HUES6 (cell line): ENCODE results near the gene CCSER1.
"Not testable (repeated sequence)": the region's sequence is repeated elsewhere in the genome, so short reads cannot be mapped to it uniquely, and the experiment has no call there.

Source experiments
- H3K27ac ChIP-seq: 2 replicates; pipeline ENCODE4 v1.7.0; 2013; ENCODE audit warnings: low read depth, mild to moderate bottlenecking, low read length, inconsistent platforms
- H3K27me3 ChIP-seq: 2 replicates; pipeline ENCODE4 v1.6.1; 2013; ENCODE audit warnings: low read length; ENCODE audit not compliant: control insufficient read depth, insufficient read depth
- H3K36me3 ChIP-seq: 2 replicates; pipeline ENCODE4 v1.6.1; 2013; ENCODE audit warnings: low read length; ENCODE audit not compliant: control insufficient read depth, insufficient read depth
- H3K4me1 ChIP-seq: 2 replicates; pipeline ENCODE4 v1.6.1; 2013; ENCODE audit warnings: low read length; ENCODE audit not compliant: control insufficient read depth, insufficient read depth
- H3K4me3 ChIP-seq: 2 replicates; pipeline ENCODE4 v1.5.1; 2013; ENCODE audit warnings: low read depth, low read length
- H3K9ac ChIP-seq: one replicate; pipeline ENCODE4 v1.6.1; 2013; ENCODE audit warnings: mild to moderate bottlenecking, low read length
- H3K9me3 ChIP-seq: 2 replicates; pipeline ENCODE4 v1.6.1; 2013; ENCODE audit warnings: low read depth, low read length; ENCODE audit not compliant: control insufficient read depth, insufficient read depth

The CCSER1 gene

DNA sequence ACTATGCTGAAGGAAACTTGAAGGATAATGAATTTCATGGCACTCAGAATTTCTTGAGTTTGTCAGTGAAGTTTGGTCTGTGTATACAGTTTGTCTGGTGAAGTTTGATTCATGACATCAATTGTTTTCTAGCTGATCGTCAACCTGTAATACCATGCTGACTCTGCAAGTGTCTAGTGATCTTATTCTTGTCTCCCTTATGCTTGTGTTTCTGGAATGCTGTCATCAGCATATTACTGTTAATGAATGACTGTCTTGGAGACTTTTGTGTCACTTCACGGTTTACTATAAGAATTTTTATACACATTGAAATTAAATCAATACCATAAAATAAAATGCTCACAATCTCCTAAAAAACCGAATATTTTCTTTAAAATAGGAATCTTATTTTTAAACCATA lies 779.0 kb downstream of the CCSER1 start:
- no peaks in the 10 kb centered on the region for H3K36me3 ChIP-seq
- H3K4me1 ChIP-seq, result peaks cover 11% of the 10 kb centered on the region; the same call in 1 of the 2 replicates
- H3K27me3 ChIP-seq, result no peaks in the 10 kb centered on the region
- H3K9me3 ChIP-seq, result peaks cover 5% of the 10 kb centered on the region; the same call in 1 of the 2 replicates
- H3K4me3 ChIP-seq, result no peak overlapping the region
- H3K27ac ChIP-seq, result no peak overlapping the region
- no peak overlapping the region for H3K9ac ChIP-seq

DNA sequence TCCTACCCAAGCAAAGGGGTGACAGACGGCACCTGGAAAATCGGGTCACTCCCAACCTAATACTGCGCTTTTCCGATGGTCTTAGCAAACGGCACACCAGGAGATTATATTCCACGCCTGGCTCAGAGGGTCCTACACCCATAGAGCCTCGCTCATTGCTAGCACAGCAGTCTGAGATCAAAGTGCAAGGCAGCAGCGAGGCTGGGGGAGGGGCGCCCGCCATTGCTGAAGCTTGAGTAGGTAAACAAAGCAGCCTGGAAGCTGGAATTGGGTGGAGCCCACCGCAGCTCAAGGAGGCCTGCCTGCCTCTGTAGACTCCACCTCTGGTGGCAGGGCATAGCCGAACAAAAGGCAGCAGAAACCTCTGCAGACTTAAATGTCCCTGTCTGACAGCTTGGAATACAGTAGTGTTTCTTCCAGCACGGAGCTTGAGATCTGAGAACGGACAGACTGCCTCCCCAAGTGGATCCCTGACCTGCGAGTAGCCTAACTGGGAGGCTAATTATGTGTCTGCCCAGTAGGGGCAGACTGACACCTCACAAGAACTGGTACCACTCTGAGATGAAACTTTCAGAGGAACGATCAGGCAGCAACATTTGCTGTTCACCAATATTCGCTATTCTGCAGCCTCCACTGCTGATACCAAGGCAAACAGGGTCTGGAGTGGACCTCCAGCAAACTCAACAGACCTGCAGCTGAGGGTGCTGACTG lies 784.7 kb downstream of the CCSER1 start:
- H3K4me3 ChIP-seq, H3K9ac ChIP-seq, H3K4me1 ChIP-seq, H3K27ac ChIP-seq, H3K27me3 ChIP-seq, H3K36me3 ChIP-seq: not testable (repeated sequence)
- H3K9me3 ChIP-seq, result peaks cover 11% of the 10 kb centered on the region

DNA sequence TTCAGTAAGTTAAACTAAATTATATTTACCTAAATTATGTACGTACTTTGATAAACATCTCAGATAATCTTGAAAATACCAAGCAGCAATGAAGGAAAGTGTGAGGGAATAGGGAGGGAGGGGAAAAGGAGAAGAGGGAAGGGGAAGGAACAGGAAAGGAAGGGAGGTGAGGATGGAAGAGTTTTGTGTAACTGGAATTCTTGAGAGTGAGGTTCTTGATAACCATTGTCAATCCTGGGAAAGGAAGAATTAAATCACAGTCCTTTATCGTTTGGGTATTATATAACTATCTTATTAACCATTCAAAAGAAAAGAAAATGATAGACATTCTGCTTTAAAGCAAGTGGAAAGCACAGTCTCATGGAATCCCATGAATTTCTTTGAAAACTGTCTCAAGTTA lies 795.0 kb downstream of the CCSER1 start:
- Histone ChIP-seq H3K9ac (no peak overlapping the region), H3K4me1 (no peaks in the 10 kb centered on the region), H3K27me3 (no peaks in the 10 kb centered on the region), H3K4me3 (no peak overlapping the region), H3K36me3 (no peaks in the 10 kb centered on the region), H3K9me3 (no peaks in the 10 kb centered on the region), H3K27ac (no peak overlapping the region)

DNA sequence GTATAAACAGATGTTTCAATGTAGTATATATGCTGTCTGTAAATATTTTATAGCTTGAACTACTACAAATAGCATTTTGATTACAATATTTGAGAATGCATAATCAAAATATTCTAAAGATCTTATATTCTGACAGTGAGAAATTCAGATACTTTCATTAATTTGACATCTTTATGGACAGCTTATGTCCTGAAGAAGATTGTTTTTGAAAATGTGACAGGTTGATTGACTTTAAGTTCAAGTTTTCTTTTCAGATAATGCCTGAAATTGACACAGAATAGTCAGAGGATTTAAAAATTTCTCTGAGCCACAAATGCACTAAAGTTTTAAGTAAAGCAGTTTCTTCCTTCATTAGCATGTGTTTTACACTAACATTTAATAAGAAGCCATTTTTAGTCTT lies 799.8 kb downstream of the CCSER1 start:
- Histone ChIP-seq H3K9me3 (no peaks in the 10 kb centered on the region), H3K27ac (no peak overlapping the region), H3K36me3 (no peaks in the 10 kb centered on the region), H3K4me1 (no peaks in the 10 kb centered on the region), H3K4me3 (no peak overlapping the region), H3K9ac (no peak overlapping the region), H3K27me3 (no peaks in the 10 kb centered on the region)

DNA sequence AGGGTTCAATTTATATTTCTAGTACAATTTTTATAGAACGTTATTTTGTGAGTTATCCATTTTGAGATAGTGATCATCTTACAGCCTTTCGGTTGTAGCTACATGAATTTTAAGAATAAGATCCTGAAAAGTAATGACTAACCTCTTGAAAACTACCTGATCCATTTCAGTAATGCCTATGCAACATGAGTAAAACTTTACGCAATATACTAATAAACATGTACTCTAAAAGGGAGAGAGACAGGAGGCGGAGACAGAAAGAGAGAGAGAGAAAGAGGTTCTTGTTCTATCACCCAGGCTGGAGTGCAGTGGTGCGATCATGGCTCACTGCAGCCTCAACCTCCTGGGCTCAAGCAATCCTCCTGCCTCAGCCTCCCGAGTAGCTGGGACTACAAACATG lies 816.1 kb downstream of the CCSER1 start:
- no peaks in the 10 kb centered on the region for H3K4me1 ChIP-seq
- H3K27ac ChIP-seq, result no peak overlapping the region
- no peaks in the 10 kb centered on the region for H3K9me3 ChIP-seq
- H3K4me3 ChIP-seq, result no peak overlapping the region
- H3K9ac ChIP-seq, result no peak overlapping the region
- H3K27me3 ChIP-seq, result no peaks in the 10 kb centered on the region
- H3K36me3 ChIP-seq, result no peaks in the 10 kb centered on the region

DNA sequence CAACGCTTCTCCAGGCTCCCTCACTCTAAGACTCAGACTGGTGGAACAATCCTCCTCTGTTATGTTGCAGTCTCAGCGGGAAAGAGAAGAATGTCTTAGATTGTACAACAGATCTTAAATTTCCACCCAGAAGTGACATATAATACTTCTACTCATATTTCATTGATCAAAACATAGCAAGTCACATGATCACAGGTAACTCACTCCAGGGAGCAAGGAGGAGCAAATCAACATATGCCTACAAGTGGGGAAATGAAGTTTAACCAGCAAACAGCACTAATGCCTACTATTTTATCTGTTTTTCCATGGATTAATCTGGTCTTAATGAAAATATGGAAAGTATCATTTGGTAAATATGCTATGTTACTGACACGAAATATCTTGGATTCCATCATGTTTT lies 819.8 kb downstream of the CCSER1 start:
- Histone ChIP-seq H3K9me3 (no peaks in the 10 kb centered on the region), H3K4me1 (peaks cover 10% of the 10 kb centered on the region; the same call in 1 of the 2 replicates), H3K36me3 (no peaks in the 10 kb centered on the region), H3K27me3 (no peaks in the 10 kb centered on the region), H3K4me3 (no peak overlapping the region), H3K27ac (no peak overlapping the region), H3K9ac (no peak overlapping the region)

DNA sequence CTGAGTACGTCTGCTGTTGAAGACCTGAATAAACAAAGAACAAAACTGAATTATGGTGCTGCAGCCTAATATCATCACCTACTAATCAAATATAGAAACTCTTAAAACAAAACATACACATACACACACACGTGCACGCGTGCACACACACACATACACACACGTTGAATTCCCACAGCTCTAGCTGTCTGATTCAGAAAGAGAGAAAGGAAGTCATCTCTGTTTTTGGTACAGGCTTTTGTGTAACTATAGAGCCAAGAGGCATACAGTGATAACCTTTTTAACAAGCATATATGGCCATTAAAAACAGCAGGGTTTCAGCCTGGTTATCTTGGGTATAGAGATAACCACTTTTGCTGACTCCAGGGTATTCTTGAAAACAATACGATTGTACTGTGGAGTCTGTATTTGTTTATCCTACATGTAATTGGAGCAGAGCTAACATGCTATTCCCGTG lies 823.2 kb downstream of the CCSER1 start:
- peaks cover 10% of the 10 kb centered on the region; the same call in 1 of the 2 replicates for H3K4me1 ChIP-seq
- no peak overlapping the region for H3K9ac ChIP-seq
- H3K4me3 ChIP-seq, result no peak overlapping the region
- no peaks in the 10 kb centered on the region for H3K36me3 ChIP-seq
- H3K27ac ChIP-seq, result no peak overlapping the region
- H3K27me3 ChIP-seq, result no peaks in the 10 kb centered on the region
- H3K9me3 ChIP-seq, result no peaks in the 10 kb centered on the region

DNA sequence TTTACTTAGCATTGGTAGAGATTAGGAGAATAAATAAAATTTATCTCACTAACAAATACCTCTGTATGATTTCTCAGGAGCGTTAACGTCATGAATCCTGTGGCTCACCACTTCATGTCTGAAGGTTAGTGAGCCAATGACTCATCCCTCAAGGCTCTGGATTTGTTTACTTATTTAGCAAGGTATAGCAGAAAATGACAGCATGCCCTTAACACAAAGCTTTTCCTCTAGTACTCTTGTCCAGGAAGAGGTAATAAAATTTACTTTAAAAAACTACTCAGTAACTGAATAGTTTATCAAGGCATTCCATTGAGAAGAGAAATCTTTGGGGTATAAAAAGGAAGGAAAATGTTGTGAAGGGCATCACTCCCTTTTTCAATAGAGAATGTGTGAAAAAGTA lies 823.8 kb downstream of the CCSER1 start:
- Histone ChIP-seq H3K4me3 (no peak overlapping the region), H3K27me3 (no peaks in the 10 kb centered on the region), H3K4me1 (peaks cover 10% of the 10 kb centered on the region; the same call in 1 of the 2 replicates), H3K27ac (no peak overlapping the region; the same call in 1 of the 2 replicates), H3K9me3 (no peaks in the 10 kb centered on the region), H3K36me3 (no peaks in the 10 kb centered on the region), H3K9ac (no peak overlapping the region)

DNA sequence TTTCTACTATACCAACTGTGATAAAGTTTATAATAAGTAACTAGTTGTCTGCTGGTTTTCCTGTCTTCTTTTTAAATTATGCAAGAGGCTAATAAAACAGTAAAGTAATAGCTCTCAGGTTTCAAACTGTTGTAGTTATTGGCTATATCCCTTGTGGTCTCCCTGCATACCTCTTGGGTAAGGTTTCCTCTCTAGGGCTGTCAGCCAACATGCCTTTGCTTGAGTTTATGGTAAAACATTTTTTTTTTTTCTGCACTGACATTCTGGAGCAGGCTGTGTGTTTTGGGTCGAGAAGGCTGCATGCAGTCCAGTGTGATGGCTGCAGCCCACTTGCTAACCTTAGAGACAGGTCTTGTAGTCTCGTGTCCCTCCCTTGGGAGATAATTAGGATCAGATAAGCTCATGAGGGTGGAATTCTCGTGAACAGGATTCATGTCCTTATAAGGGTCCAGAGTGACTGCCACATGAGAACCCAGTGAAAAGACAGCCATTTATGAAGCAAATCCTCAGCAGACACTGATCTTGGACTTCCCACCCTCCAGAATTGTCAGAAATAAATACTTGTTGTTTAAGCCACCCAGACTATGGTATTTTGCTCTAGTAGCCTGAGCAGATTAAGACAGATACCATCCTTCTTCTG lies 831.2 kb downstream of the CCSER1 start:
- no peaks in the 10 kb centered on the region for H3K27me3 ChIP-seq
- H3K4me1 ChIP-seq, result no peaks in the 10 kb centered on the region
- no peak overlapping the region for H3K4me3 ChIP-seq
- no peak overlapping the region for H3K27ac ChIP-seq
- no peaks in the 10 kb centered on the region for H3K9me3 ChIP-seq
- H3K36me3 ChIP-seq, result no peaks in the 10 kb centered on the region
- no peak overlapping the region for H3K9ac ChIP-seq

DNA sequence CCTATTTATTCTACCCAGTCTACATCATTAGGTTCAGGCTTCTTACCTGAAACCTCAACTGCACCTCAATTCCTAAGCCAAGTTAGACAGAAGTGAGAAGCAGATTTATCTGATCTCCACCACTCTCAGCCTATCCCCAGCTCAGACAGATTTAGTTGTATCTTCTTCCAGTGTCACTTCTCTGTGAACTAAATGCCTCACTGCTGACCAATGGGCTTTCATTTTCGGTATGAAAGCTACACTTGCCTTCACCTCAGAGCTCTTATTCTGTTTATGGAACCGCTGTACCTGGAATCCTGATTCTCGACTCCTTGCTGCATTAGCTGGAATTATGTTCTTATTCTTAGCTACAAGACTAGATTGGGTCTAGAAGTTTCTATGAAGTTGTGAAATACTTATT lies 833.2 kb downstream of the CCSER1 start:
- Histone ChIP-seq H3K36me3 (no peaks in the 10 kb centered on the region), H3K27me3 (no peaks in the 10 kb centered on the region), H3K4me3 (no peak overlapping the region), H3K9ac (no peak overlapping the region), H3K9me3 (no peaks in the 10 kb centered on the region), H3K27ac (no peak overlapping the region), H3K4me1 (no peaks in the 10 kb centered on the region)

DNA sequence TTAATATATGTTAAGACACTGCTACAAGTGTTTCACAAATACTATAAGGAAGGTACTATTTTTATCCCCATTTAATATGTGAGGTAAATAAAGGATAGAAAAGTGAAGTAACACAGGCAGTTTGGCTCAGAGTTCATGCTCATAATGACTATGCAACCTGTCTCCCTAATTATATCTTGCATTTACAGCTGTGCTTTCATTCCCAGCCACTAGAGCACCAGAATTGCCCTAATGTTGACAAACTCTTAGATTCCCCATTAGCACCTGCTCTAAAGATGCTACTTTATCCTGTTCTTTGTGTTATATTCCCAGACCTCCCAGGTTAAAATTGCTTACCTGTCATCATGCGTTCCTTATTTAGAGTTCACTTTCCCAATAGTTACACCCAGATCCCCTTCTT lies 833.6 kb downstream of the CCSER1 start:
- H3K4me1 ChIP-seq, result no peaks in the 10 kb centered on the region
- H3K4me3 ChIP-seq, result no peak overlapping the region
- H3K9ac ChIP-seq, result no peak overlapping the region
- no peaks in the 10 kb centered on the region for H3K27me3 ChIP-seq
- H3K36me3 ChIP-seq, result no peaks in the 10 kb centered on the region
- H3K27ac ChIP-seq, result no peak overlapping the region
- no peaks in the 10 kb centered on the region for H3K9me3 ChIP-seq
